Activated B cell treated with CpG ODN at 0.5 μM for 24 hours (primary cell): ENCODE measurements around the gene ANKRD34A. TPM values are rescaled to one million over a fixed set of nuclear protein-coding genes. Genes with fewer than 3 reads are reported as not detected.
A peak's percentile ranks its signal among the peaks of the same experiment; 100 is the strongest.

ENCODE experiments used
- ATAC-seq: fragments of 200-7000 bp; cut with Tn5 transposase; one replicate; pipeline ENCODE4 v1.10.0; 2021; ENCODE audit warnings: low read depth, mild to moderate bottlenecking, moderate library complexity
- CTCF ChIA-PET: fragments of 350-600 bp; sonication (Branson Sonifier 250); formaldehyde crosslinking; loops from one replicate; lab custom pipeline; 2021; ENCODE audit warnings: antibody characterized with exemption; lab: Charles Lee
- POLR2A ChIA-PET: fragments of 350-600 bp; sonication (Branson Sonifier 250); formaldehyde crosslinking; loops from one replicate; lab custom pipeline; 2021; ENCODE audit warnings: antibody characterized with exemption; lab: Charles Lee
- DNase-seq: peaks from one replicate; pipeline ENCODE4 v3.0.0; 2022
- H3K27ac Mint-ChIP-seq: one replicate; pipeline ENCODE4 v1.8.0; 2020; ENCODE audit warnings: mixed read lengths
- H3K27me3 Mint-ChIP-seq: one replicate; pipeline ENCODE4 v1.8.0; 2021; ENCODE audit warnings: mixed read lengths
- H3K36me3 Mint-ChIP-seq: one replicate; pipeline ENCODE4 v1.8.0; 2021; ENCODE audit warnings: low read depth, mixed read lengths
- H3K4me1 Mint-ChIP-seq: one replicate; pipeline ENCODE4 v1.8.0; 2021; ENCODE audit warnings: mixed read lengths
- H3K4me3 Mint-ChIP-seq: one replicate; pipeline ENCODE4 v1.8.0; 2020; ENCODE audit warnings: mild to moderate bottlenecking, mixed read lengths
- H3K9me3 Mint-ChIP-seq: one replicate; pipeline ENCODE4 v1.8.0; 2020; ENCODE audit warnings: mixed read lengths
- CTCF ChIP-seq: fragments of 200-600 bp; IDR thresholded peaks from one replicate; pipeline ENCODE4 v1.8.0; 2022; ENCODE audit warnings: antibody characterized with exemption, mild to moderate bottlenecking
- intact Hi-C: fragments of 100-400 bp; cut with micrococcal nuclease; formaldehyde crosslinking; loops from one replicate; pipeline ENCODE4 v1.15.1; 2024
- total RNA-seq: library from RNA; stranded (reverse); gene quantifications from 2 replicates; pipeline ENCODE4 v1.2.3, GENCODE V29; 2022

Gene ANKRD34A
- total RNA-seq, 1 donor from 2014 or later = 1.4 TPM

- ChIA-PET CTCF (interaction anchor here (7.6 kb wide), 1 partner anchor 33 kb away, joined by 247 read pairs; no protein-coding TSS in a partner anchor), POLR2A (no interaction called here)
- Mint-ChIP-seq H3K4me3 (no peak overlapping the region), H3K27me3 (no peaks in the 10 kb centered on the region), H3K9me3 (no peaks in the 10 kb centered on the region), H3K4me1 (peaks cover 2% of the 10 kb centered on the region), H3K27ac (no peak overlapping the region), H3K36me3 (peaks cover 12% of the 10 kb centered on the region)
- intact Hi-C loops = no loop called here
- ATAC-seq = no peak
- DNase-seq = no peak
- TF ChIP-seq CTCF = no peak
Measured at GRCh38 chr1:145975216-145975615, 10.8 kb upstream of the ANKRD34A start.

GRCh38 chr1:145974721-145975120 is 10.3 kb upstream of the ANKRD34A start:
- Mint-ChIP-seq H3K4me3 (no peak overlapping the region), H3K36me3 (peaks cover 12% of the 10 kb centered on the region), H3K27ac (no peak overlapping the region), H3K9me3 (no peaks in the 10 kb centered on the region), H3K27me3 (no peaks in the 10 kb centered on the region), H3K4me1 (peaks cover 4% of the 10 kb centered on the region)
- intact Hi-C loops = no loop called here
- DNase-seq (no peak), ATAC-seq (no peak)
- TF ChIP-seq CTCF = no peak
- CTCF ChIA-PET = no interaction called here
- POLR2A ChIA-PET = no interaction called here

- intact Hi-C loops = no loop called here
- ATAC-seq (no peak), DNase-seq (no peak)
- ChIA-PET CTCF (interaction anchor here (0.8 kb wide), 1 partner anchor 61 kb away, joined by 3 read pairs; no protein-coding TSS in a partner anchor), POLR2A (interaction anchor here (1.3 to 1.6 kb wide), 3 partner anchors 8 to 45 kb away, joined by 3 to 6 read pairs (median 4); partner anchors contain the start of genes ANKRD34A, LIX1L, POLR3GL and RBM8A)
- Mint-ChIP-seq H3K27me3 (no peaks in the 10 kb centered on the region), H3K4me3 (no peak overlapping the region), H3K27ac (no peak overlapping the region), H3K9me3 (peaks cover under 1% of the 10 kb centered on the region), H3K36me3 (peaks cover 16% of the 10 kb centered on the region), H3K4me1 (peaks cover 10% of the 10 kb centered on the region)
- no peak for TF ChIP-seq CTCF
Measured at GRCh38 chr1:145972580-145972979, 8.2 kb upstream of the ANKRD34A start.

GRCh38 chr1:145967288-145967687 is 2.9 kb upstream of the ANKRD34A start:
- CTCF ChIA-PET = interaction anchor here (0.7 to 1.4 kb wide), 2 partner anchors 10 to 40 kb away, joined by 3 read pairs; no protein-coding TSS in a partner anchor
- peaks cover 2% of the 10 kb centered on the region for H3K9me3 Mint-ChIP-seq
- intact Hi-C loops = no loop called here
- ATAC-seq (no peak), DNase-seq (no peak)
- H3K4me1 Mint-ChIP-seq = peaks cover 36% of the 10 kb centered on the region
- H3K36me3 Mint-ChIP-seq = peaks cover 13% of the 10 kb centered on the region
- TF ChIP-seq CTCF = no peak
- POLR2A ChIA-PET = interaction anchor here (0.6 to 4.6 kb wide), 6 partner anchors 10 to 84 kb away, joined by 3 to 34 read pairs (median 4); partner anchors contain the start of genes PEX11B, RBM8A and TXNIP
- H3K27ac Mint-ChIP-seq = no peak overlapping the region
- no peaks in the 10 kb centered on the region for H3K27me3 Mint-ChIP-seq
- H3K4me3 Mint-ChIP-seq = no peak overlapping the region

GRCh38 chr1:145965119-145965744 is 857 bp upstream of the ANKRD34A start:
- ATAC-seq = no peak
- Mint-ChIP-seq H3K4me3 (peak overlapping the region; percentile 97), H3K27me3 (no peaks in the 10 kb centered on the region), H3K9me3 (peaks cover 2% of the 10 kb centered on the region), H3K36me3 (peaks cover 16% of the 10 kb centered on the region), H3K4me1 (peaks cover 45% of the 10 kb centered on the region), H3K27ac (peak overlapping the region; percentile 96)
- no peak for DNase-seq
- CTCF ChIA-PET = interaction anchor here (1.1 to 2.5 kb wide), 11 partner anchors 10 to 115 kb away, joined by 3 to 26 read pairs (median 4); partner anchors contain the start of genes PEX11B and RBM8A
- POLR2A ChIA-PET = interaction anchor here (0.7 to 5.1 kb wide), 20 partner anchors 8 to 141 kb away, joined by 3 to 128 read pairs (median 8); partner anchors contain the start of genes LIX1L, NUDT17, PEX11B and PIAS3
- TF ChIP-seq CTCF = no peak
- intact Hi-C loops = loop anchor here (2.0 kb wide), 2 partner anchors 14 to 38 kb away; partner anchors contain the start of gene RBM8A
